GM19035 (cell line): ENCODE results near the gene ALKBH3.

Source experiments
- ATAC-seq: cut with Tn5 transposase; IDR thresholded peaks from one replicate; pipeline ENCODE4 v1.9.1; 2021; ENCODE audit not compliant: unreplicated experiment

The ALKBH3 gene

DNA sequence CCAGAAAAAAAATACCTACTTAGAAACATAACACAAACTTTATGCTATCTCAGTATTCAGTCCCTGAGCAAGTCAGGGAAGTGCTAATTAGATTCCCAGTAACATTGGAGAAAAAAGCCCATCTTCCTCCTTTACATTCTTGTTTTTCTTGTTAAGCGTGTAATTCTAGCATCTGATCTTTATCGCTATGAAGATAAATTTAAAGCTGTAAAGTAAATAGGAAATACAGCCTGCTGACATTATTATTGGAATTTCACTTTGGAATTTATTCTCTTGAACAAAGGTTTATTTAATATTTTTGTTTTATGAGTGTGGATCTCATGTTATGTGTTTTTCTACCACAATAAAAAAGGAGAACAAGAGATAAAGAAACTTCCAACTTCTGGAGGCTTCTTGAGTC is 13.9 kb downstream of the ALKBH3 start:
- no peak for ATAC-seq

DNA sequence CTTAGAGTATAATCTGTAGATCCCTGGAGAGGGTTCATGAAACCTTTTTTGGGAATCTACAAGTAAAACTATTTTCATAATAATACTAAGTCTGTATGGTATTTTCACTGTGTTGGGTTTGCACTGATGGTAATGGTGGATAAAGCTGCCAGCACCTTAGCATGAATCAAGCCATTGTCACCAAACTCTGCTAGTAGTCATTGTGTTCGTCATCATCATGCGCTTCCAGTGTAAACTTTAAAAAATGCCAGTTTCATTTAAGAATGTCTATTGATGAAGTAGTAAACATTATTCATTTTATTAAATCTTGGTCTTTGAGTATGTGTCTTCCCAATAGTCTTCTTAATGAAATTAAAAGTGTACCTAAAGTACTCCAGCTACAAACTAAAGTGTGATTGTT is 15.0 kb downstream of the ALKBH3 start:
- ATAC-seq, result no peak

DNA sequence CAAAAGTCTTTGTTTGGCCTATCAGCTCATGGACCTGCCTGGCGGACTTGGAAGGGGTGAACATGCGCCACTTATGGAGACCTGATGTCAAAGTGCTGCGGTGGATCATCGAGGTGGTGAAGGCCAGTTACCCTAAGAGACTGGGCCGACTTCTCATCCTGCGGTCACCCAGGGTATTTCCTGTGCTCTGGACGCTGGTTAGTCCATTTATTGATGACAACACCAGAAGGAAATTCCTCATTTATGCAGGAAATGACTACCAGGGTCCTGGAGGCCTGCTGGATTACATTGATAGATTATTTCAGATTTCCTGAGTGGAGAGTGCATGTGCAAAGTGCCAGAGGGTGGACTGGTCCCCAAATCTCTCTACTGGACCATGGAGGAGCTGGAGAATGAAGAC is 17.9 kb downstream of the ALKBH3 start:
- no peak for ATAC-seq

DNA sequence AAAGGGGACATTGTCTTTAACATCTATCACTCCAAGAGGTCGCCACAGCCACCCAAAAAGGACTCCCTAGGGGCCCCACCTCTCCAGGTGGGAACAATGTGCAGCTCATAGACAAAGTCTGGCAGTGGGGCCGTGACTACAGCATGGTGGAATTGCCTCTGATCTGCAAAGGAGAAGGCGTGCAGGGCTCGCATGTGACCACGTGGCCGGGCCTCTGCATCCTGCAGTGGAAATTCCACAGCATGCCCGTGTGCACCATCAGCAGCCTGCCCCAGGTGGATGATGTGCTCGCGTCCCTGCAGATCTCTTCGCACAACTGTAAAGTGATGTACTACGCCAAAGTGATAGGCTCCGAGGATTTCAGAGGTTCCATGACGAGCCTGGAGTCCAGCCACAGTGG is 18.5 kb downstream of the ALKBH3 start:
- no peak for ATAC-seq

DNA sequence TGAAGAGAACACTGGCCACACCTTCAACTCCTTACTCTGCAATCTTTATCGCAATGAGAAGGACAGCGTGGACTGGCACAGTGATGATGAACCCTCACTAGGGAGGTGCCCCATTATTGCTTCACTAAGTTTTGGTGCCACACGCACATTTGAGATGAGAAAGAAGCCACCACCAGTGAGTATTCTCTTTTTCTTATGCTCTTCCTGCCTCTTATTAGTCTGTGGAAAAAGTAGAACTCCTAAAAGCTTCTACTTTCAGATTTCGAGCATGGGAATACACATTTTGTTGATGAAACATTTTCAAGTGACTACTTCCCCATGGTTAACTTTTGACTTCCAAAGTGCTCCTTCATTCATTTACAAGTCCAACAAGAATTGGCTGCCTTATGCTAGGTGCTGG is 20.9 kb downstream of the ALKBH3 start:
- no peak for ATAC-seq

DNA sequence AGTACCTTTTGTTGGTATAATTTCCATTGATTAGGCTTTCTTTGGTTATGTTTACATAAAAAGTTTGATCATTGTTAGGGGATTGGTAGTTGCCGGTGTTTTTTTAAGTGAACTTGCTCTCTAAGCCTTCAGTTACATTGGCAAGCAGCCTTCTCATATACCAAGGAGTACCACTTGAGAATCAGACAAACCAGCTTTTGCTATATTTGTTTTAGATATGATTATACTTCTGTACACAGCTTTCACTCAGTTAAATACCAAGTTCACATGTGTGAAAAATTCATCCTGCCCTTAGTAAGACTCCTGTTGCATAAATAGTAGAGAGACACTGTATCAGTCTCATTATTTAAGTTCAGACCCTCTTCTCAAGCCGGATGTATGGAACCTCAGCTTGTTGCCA is 22.4 kb downstream of the ALKBH3 start:
- ATAC-seq, result no peak

DNA sequence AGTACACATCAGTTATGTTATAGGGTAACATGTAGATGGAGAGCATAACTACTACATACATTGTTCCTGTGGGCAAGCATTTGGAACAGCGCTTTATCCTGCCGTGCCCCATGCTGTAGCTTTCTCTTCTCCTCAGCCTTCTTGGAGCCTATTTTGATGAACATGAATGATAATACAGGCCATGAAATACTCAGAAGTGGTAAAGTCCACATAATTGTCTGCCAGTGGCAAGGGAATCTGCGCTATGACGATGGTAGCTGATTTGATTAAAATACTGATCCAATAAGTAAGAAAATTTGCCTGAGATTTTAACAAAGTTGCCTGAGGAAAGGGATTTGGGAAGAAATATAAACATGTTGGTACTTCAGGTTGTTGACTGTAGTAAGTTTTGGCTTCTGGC is 23.3 kb downstream of the ALKBH3 start:
- no peak for ATAC-seq

DNA sequence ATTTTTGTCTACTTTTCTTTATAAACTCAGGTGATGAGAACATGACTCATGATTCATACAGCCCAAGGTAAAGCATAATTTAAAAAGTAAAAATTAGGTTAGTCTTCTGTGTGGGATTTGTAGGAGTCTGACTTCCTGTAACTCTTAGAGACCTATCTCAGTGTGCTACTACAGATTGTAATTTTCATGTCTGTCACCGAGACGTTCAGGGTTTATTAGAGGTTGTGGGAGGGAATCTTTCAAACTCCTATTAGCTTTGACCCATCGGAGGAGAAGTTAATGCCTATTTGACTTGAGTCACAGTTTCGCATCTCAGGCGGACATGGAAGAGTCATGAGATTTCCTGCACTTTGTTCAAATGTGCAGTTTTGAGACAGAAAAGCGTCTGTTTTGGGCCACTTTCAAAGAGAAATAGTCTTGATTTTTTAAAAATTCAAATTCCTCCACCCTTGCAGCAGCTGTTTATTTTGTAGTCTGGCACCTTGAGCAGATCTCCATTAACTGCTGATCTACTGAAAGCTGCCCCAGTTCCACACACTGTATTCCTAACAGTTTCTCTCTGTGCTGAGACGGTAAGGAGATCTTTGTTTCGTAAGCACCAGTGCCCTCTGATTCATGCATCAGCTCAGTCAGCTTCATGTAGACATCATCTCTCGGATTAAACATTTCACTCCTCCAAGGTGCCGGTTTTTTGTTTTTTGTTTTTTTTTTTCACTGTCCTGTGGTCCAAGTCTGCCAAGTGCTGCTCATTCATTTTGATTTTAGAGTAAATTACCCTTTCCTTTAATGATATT is 24.3 kb downstream of the ALKBH3 start:
- no peak for ATAC-seq

DNA sequence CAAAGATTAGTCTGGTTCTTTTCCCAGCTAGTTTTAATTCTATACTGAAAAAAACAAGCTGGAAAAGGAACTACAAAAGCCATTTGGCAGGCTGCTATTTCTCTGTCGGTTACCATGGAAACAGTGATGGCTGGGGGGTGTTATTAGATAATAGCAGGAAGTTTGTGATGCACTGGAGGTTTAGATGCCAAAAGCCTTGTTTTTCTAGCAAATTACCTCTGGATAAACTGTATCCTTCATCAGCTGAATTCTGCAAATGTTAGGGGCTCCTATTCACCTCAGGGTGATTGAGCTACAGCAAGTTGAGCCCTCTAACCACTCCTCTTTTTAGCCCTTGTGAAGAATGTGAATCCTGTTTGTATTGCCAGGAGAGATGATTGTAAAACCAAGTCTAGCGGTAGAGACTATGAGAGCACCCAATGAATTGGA is 25.2 kb downstream of the ALKBH3 start:
- no peak for ATAC-seq

DNA sequence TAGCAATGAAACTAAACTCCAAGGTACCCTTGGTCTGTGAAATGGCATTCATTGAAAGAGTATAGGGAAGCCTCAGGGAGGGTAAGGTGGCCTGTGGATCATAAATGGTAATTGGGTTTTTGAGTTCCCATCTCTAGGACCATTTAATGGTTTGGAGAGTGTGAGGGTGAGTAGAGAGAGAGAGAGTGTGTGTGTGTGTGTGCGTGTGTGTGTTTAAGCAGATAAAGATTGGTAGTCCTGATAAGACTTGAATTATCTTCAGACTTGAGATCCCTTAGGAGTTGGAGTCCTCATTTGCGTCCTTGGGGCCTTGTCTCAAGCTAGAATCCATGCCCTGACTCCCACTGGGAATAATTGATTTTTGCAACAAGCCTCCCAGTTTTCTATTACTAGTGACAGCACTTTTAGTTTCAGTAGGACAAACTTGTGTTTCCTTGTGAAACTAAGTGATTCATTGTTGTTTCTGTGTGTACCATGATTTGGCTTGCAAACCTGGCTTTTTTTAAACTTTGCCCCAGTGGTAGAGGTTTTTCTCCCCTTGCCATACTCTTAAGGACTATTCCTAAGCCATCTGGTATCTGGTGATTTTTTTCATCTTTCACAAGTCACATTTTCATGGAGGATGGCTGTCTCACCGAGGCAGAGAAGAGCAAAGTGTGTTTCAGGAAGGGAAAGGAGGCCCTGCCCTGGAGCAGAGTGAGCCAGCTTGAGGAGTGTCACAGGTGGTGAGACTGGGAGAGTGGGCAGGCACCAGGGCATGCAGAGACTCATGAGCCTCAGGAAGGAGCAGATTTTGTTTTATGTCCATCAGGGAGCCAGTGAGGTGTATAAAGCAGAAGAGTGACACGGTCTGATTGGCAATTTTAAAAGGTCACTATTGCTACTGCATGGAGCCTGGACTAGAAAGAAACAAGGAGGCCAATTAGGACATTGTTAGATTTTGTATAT is 26.7 kb downstream of the ALKBH3 start:
- ATAC-seq, result no peak

DNA sequence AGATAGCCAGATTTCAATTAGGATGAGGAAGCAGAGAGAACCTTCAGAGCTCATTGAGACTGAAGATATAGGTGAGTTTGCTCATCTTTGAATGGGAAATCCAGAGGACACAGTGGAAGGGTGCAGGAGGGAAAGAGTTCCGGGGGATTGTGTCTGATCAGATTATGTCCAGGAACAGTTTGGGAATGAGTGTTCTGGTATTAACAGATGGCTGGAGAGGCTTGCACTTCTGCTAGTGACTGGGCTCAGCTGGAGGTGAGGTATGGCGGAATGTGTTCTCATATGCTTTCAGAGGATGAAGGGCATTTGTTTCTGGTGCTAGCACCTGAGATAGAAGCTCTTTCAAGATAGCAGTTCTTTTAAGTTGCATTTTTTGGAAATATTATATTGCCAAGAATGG is 27.6 kb downstream of the ALKBH3 start:
- no peak for ATAC-seq

DNA sequence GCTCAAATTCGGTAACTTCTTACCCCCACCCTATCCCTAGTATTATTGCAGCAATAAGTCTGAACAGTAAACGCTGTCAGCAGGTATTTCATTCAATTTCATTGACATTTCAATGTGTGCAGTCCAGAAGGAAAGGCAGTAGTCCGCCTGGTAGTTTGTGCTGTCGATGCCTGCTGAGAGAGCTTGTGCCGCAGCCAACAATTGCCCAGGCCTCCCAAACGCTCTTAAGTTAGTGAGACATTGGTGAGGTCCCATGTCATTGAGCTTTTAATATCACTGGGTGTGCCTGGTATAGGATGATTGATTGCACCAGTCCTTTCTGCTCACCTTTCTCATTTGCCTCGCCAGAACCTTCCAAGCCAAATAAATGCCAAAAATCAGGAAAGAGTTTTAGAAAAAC is 28.1 kb downstream of the ALKBH3 start:
- no peak for ATAC-seq

DNA sequence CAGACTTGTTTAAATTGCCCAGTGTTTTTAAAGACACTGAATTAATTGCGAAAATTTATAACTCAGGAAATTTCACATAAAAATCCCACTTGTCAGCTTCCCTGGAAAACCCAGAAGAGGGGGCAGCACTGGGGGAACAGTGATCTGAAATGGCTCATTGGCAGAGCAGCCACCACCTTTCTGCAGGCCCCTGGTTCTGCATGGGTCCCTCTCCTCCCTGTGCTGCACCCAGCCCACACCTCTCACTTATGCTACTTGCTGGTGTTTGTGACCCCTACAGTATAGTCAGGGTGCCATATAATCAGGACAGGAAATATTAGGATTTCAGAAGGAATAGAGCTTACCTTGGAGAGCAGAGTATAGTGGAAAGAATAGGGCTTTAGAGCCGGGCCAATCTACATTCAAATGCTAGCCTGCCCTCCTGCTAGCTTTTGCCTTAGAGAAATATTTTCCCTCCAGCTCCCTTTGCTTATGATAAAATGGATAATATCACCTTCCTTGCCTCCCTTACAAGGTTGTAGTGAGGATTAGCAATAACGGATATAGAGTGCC is 33.3 kb downstream of the ALKBH3 start:
- ATAC-seq, result no peak

DNA sequence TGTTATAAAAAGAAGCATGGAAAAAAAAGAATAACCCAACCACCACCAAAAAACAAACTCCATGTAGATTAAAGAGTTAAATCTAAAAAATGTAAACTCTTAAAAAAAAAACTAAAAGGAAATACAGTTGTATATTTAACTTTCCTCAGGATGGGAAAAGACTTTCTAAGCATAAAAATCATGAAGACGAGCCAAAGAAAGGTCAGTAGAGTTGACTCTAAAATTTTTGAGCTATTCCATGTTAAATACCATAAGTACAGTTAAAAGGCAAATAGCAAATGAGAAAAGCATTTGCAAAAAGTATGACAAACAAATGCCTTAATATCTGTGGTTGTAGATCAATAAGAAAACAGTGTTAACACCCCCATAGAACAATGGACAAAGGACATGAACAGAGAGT is 33.8 kb downstream of the ALKBH3 start:
- no peak for ATAC-seq

DNA sequence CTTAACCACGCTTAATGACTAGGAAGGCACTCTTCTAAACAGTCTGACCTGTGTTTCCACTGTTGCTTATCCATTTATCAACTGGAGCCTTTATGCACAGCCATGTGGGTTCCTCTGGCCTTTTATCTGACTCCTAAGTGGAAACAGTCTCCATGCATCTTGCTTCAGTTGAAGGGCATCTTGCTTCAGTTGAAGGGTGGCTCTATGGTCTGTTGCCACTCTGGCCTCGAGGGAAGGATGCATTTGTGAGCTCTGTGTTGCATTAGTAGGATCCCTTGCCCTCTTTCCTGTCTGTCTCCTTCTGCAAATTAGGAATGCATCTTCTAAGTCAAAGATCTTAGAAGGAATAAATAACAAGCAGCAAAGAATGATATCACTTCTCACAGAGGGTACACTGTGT is 36.0 kb downstream of the ALKBH3 start:
- ATAC-seq, result no peak

DNA sequence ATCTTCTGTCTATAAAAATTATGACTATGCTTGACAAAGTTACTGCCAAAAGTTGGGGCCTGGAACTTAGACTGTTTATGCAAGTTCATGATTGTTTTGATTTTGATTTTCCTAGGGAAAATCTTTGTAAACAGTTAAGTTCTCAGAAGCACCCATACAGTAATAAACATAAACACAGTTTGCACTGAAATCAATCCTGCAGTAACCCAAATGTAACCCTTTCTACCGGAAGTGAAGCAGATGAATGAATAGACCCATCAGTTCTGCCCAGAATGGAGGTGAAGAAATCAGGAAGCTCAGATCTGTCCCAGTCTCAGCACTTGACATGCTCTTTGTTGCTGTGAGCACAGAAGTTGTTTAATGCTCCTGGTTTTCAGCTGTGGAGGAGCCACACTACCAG is 37.2 kb downstream of the ALKBH3 start:
- ATAC-seq, result no peak

DNA sequence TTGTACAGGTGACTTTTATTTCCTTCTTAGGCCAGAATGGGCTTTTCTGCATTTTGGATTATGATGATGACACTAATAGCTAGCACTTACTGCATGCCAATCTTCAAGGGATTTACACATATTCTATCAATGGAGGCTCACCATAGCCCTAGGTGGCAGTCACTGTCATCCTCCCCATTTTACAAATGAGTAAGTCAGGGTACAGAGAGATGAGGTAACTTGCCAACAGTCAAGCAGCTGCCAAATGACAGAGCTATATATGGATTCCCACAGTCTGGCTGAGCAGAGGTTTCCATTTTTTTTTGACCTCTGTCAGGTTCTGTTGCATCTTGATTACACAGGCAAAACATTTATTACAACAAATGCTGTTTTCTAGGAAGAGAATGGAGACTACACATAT is 38.0 kb downstream of the ALKBH3 start:
- no peak for ATAC-seq

DNA sequence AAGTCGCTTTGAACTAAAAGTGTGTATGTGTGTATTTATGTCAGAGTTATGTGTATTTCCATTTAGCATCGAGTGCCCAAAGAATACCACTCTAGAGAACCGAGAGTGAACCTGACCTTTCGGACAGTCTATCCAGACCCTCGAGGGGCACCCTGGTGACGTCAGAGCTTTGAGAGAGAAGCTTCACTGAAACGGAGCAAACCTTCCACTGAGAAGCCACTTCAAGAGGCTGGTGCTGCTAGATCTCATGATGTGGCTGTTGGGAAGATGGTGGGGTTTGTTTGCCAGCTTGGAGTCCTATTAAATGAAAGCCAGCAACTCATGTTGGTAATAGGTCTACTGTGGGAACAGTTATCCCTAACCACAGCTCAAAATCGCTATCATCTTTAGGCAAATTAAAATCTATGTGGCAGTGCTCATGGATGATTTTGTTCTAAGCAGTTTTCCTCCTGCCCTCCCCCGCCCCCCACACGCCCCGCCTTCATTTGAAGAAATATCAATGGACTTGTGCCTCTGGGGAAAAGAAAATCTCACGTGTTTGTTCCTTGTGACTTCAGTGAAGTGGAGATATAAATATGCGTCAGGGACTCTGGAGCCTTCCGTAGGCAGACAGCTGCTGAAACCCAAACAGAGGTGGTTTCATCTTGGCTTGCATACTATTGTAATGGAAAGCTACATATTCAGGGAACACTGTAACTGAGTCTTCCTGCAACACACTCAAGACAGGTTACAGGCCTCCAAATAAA is 39.4 kb downstream of the ALKBH3 start:
- ATAC-seq, result no peak

DNA sequence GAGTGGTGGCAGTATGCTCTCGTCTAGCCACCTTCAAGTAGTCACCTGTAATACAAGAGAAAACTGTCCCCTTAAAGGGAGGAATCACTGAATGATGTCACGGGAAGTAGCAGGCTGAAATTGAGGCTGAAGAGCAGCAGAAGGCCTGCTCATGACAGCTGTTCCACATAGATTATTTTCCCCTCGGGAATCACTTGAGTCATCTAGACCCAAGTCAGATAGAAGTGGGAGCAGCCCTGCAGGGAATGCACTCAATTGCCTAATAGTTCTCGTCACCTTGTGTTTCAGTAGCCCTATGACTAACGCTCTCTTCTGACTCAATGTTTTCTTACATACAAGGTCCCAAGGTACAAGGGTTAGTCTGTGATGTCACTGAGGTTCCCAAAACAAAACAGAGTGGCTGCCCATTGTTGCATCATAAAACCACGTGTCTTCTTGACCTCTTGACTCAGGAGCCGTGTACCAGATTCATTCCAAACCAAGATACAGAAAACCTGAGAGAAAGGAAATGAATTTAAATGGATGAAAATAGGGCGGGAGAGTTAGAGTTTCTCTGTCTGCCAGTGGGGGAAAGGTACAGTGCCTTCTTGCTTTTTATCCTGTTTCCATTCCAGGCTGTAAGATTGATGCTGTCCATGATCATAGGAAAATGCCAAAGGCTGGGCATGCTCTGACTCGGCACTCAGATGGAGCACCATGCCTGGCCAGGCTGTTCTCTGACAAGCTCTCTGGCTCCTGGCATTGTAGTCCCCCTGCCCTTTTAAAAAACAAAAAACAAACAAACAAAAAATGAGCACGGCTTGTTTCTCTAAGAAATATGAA is 40.2 kb downstream of the ALKBH3 start:
- ATAC-seq, result no peak

DNA sequence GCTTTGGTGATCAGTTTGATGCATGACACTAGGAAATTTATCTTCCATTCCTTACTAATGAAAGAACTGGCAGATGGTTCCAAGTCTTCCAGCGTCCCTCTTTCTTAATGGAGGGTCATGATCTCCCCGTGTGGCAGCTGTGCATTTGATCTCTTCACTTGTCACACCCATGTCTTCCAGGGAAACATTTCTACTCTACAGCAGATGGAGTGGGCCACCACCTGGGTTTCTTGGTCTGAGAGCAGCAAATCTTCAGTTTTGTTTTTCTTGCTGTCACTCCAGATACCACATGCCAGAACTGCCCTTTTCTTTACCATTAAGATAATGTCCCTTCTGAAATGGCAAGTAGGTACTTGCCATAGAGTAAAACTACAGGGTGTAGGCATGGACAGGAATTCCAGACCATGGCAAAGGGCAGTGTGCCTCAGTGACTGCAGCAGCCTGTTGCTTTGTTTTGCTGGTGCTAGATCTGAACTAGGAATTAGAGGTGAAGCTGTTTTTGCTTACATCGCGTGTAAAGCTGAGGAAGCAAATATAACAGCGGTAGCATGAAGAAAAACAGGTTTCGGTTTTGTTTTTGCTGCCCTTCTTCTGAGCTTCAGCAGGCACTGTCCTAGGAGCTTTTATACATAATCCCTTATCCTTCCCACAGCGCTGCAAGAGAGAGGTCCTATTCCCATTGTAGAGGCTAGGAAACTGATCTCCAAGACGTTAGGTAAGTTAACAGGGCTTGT is 41.1 kb downstream of the ALKBH3 start:
- ATAC-seq, result no peak
